GM19324 (cell line): ENCODE measurements around the gene ZNF276.
A peak's percentile ranks its signal among the peaks of the same experiment; 100 is the strongest.
"Not testable (repeated sequence)": the region's sequence is repeated elsewhere in the genome, so short reads cannot be mapped to it uniquely, and the experiment has no call there.

ENCODE experiments used
- ATAC-seq: cut with Tn5 transposase; IDR thresholded peaks from one replicate; pipeline ENCODE4 v1.9.1; 2021; ENCODE audit warnings: mild to moderate bottlenecking, moderate library complexity; ENCODE audit not compliant: unreplicated experiment, low FRiP score

ZNF276 gene

DNA sequence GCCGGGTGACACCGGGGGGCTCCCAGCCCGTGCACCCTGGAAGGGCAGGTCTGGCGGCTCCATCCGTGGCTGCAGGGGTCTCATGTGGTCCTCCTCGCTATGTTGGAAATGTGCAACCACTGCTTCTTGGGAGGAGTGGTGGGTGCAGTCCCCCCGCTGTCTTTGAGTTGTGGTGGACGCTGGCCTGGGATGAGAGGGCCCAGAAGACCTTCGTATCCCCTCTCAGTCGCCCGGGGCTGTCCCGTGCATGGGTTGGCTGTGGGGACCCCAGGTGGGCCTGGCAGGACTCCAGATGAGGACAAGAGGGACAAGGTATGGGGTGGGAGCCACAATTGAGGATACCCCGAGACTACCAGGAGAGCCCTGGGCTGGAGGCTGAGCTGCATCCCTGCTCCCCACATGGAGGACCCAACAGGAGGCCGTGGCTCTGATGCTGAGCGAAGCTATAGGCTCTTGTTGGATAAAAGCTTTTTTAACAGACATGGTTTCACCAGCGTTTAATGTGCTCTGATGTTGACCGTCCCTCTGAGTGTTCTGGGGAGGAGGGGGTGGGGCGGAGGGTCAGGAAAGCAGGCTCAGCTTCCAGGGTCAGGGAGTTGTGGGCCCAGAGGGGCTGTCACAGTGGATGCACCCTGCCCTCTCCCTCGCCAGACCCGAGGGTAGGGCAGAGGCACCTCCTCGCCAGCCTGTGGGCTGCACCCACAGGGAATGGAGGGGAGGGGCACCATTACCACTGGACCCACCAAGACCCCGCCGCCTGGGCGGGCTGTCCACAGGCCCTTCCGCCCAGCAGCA is 25.3 kb upstream of the ZNF276 start:
- ATAC-seq, result no peak

DNA sequence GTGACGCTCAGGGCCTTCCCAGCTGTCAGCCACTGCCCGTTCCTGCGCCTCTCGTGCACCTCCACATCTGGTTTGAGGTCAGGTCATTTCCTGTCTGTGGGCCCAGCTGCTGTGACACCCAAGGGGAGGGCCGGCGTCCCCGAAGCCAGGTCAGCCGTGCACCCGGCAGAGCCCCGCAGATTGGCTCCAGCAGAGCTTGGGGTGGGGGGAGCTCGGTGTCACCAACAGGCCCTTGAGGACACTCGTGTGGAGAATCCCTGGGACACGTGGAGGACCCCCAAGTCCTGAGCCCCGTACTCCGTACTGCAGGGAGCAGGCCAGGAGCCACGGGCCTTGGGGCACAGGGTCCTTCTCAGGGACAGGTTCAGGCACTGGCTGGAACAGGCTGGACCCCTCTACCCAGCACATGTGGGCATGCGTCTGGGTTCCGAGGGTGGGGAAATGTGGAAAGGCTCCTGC is 24.6 kb upstream of the ZNF276 start:
- no peak for ATAC-seq

DNA sequence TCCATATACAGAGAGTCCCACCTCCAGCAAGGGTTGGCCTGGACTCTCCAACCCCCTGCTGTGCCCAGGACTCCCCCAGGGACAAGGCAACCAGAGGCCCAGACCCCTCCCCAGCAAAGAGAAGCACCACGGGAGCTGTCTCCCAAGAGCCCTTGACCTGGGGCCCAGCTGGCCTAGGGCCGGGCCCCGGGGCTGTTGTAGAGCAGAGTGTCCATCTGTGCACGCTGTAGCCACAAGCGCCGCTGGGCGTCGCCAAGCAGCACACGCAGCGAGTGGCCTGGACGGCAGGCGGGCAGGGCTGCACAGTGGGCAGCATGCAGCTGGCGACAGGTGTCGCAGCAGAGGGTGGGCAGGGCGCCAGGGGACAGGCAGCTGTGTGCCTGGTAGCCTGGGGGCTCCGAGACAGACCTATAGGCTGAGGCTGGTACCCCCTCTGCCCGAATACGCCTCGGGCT is 24.1 kb upstream of the ZNF276 start:
- no peak for ATAC-seq

DNA sequence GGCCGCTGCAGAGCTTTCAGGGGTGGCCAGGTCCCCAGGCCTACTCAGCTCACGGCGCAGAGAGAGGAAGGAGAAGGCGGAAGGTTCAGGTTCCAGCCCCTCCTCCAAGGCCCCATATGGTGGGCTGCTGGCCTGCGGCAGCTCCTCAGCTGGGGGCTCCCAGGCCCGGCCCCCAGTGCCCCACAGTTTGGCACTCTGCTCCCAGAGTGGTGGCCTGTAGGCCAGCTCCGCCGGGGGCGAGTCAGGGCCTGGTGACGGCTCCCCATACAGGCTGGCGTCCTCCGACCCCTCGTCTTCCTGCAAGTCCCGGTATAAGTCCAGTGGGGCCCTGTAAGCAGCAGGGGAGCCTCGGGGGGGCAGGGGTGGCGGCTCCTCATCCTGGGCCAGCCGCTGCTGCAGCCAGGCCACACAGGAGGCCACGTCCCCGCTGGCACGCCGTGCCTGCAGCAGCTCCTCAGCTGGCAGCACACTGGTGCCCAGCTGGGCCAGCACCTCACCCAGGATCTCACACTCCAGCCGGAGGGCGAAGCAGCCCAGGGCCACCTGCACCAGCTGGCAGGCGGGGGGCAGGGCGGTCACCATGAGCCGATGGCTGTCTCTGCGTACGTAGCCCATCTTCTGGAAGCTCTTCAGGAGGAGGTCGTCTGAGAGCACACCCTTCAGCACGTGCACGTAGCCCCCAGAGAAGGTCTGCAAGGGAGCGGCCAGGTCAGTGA is 23.6 kb upstream of the ZNF276 start:
- no peak for ATAC-seq

DNA sequence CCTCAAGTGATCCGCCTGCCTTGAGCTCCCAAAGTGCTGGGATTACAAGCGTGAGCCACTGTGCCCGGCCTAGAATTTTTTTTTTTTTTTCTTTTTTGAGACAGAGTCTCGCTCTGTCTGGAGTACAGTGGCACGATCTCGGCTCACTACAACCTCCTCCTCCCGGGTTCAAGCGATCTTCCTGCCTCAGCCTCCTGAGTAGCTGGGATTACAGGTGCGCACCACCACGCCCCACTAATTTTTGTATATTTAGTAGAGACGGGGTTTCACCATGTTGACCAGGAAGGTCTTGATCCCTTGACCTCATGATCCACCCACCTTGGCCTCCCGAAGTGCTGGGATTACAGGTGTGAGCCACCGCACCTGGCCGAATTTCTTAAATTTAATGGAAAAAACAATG is 22.6 kb upstream of the ZNF276 start:
- ATAC-seq, result not testable (repeated sequence)

DNA sequence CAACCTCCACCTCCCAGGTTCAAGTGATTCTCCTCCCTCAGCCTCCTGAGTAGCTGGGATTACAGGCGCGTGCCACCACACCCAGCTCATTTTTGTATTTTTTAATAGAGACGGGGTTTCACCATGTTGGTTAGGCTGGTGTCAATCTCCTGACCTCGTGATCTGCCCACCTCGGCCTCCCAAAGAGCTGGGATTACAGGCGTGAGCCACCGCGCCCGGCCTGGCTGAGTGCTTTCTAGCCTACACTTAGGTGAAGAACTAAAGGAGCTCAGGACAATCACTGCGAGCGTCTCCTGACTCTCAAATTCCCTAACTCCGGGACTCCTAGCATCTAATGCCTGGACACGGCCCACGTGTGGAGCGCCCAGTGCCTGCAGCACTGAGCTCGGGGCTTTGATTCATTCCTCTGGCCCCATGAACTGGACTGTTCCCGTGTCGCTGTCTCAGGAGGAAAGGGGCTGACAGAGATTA is 21.7 kb upstream of the ZNF276 start:
- not testable (repeated sequence) for ATAC-seq

DNA sequence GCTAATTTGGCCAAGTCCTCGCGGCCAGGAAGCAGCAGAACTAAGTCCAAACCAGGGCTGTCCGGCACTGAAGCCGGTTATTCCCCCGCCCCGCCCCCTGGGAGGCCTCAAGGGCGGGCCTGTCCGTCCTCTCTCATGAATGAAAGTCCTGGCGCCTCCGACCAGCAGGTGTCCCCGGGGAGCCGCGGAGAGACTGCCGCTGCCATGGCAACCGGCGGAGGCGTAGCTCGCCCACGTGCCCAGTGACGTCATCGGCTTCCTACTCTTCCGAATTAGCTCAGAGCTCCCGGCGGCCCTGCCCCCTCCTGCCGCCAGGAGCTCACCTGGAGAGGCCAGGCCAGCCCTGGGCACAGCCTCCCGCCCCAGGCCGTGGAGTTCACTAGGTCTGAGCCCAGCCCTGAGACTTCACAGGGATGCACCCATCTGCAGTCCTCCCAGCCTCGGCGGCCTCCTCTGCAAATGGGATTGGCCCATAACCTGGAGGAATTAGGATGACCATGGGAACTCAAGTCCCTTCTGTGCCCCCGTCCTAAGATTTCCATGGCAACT is 21.2 kb upstream of the ZNF276 start:
- peak; percentile 38 for ATAC-seq

DNA sequence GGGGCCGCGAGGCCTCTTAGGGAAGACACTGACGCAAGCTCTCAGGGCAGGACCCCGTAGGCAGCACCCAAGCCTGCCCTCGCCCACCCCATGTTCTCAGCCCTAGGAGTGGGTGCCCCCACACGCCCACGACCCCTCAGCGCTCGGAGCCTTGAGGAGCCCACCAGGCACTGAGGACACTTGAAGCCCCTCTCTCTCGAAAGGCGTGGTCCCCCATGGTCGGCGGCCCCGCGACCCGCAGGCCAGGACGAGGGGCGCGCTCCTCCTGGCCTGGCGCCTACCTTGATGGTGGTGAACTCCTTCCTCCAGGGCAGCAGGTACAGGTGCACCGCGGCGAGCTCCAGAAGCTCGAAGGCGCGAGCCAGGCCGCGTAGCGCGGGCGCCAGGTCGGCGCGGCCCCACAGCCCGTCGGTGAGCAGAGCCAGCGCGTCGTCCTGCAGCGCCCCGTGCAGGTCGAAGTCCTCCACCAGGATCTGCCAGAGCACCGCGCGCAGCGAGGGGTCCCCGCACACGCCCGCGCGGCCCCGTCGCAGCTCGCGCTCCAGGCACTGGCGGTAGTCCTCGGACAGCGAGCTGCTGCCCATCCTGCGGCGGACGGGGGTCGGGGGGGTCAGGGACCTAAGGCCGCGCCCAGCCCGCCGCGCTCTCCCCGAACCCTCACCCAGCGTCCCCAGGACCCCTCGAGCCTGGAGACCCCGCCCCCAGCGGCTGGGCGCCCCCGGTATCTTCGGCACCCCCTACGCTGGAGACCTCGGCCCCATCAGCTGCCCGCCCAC is 20.5 kb upstream of the ZNF276 start:
- ATAC-seq, result no peak

DNA sequence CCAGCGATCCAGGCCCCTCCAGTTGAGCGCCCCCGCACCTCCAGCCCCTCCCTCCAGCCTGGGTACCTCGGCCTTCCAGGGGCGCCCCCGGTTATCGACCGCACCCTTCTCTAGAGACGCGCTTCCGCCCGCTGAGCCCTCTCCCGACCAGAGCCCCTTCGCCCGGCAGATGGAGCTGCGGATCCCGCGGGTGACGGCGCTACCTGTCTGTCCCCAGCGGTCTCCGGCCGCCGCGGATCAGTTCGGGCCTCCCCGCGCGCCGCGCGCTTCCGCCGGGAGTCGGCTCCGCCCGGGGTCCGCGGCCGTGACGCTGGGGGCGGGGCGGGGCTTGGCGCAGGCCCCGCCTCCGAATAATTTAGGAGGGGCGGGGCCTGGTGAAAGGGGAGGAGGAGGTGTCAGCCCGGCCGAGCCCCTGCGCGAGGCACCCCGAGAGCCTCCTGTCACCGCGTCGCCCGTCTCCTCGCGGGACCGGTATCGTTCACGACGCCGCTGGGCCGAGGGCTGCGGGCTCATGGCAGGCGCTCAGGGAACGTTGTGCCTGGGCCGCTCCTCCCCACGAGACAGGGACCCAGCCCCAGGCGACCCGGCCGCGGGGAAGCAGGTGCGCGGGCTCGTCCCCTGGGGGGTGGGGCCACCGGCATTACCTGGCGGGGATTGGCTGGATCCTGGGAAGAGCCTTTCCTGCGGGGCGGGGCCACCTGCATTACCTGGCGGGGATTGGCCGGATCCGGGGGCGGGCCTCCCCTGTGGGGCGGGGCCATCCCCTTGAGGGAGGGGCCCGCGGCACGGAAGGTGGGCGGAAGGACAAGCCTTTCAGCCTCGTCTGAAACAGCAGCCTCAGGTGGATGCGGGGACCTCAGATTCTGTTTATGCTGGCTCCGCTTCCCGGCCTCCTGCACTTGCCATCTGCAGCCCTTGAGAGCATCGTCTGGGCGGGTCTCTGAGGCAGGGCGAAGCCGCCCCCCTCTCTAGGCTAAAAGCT is 19.6 kb upstream of the ZNF276 start, which contains the start of gene SPATA2L:
TSS of gene SPATA2L (minus strand) at position 281 of the 982 bp plus-strand sequence. CDS start 473 bp downstream, outside the sequence.
- peak; percentile 81 for ATAC-seq

DNA sequence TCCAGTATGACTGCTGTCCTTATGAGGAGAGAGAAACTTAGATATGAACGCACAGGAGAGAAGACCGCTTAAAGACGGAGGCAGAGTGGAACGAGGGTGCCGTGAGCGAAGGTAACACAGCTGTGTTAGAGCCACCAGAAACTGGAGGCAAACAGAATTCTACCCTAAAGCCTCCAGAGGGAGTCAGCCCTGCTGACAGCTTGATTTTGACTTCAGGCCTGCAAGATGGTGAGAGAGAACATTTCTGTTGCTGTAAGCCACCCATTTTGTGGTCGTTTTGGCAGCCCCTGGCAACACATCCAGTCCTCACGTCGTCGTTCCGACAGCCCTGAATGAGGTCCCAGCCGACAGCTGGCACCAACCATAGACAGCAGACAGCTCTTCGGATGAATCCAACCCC is 17.1 kb upstream of the ZNF276 start:
- no peak for ATAC-seq

DNA sequence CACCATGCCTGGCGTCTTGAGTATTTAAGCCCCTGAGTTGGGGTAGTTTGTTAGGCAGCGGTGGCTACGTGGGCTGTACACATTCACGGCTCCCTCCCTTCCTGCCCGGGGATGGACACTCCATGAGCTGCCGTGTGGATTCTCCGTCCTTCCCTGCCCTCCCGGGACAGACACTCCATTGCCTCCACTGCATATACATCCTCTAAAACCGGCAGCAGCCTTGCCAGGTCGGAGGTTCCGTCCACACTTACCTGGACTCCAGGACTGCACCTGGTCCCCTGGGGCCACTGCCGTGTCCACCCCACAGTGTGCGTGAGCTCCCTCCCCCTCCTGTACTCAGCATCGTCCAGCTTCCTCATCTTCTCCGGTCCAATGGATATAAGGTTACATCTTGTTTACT is 16.3 kb upstream of the ZNF276 start:
- no peak for ATAC-seq

DNA sequence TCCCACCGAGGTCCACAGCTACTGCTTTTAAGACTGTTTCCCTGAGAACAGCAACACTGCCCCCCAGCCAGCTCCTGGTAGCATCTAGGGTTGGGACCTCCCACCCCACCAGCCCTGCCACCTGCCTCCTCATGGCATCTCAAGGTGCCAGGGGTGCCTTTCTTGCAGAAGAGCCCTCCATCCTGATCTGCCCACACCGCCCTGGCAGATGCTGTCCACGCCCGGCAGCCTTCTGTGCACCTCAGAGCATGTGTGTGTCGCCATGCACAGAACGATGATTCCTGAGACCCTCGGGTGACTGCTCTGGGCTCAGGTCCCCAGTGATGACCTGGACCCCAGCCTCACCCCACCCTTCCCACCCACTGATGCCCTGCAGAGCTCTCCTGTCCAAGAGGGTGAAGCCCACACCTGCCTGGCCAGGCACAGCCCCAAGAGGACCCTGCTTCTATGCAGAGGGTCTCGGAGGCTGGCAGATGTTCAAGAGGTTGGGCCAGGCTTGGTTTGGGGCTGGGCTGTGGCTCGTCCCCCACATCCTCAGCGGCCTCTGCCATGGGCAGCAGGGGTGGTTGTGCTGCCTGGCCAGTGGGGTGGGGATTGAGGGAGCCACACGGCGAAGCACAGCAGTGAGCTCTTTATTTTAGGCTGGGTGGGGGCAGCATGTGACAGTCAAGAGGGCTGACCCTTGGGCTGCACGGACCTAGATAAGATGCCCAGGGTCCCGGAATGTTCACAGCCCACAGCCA is 14.6 kb upstream of the ZNF276 start:
- ATAC-seq, result no peak

DNA sequence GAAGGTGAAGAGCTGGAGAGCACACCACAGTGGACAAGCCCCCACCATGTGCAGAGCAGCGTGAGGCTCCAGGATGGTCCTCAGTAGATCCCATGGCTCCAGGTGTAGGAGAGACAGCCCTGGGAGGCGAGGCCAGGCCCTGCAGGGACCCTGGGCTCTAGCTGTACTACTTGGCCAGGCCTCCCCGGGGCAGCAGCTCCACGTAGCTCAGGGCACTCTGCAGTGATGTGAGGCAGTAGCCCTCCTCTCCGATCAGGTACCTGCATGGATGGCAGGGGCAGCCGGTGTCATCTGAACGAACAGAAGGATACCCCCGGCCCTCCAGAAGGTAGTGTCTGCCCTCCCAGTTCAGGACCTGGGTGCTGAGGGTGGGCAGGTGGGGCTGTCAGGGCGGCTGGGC is 13.6 kb upstream of the ZNF276 start:
- ATAC-seq, result no peak

DNA sequence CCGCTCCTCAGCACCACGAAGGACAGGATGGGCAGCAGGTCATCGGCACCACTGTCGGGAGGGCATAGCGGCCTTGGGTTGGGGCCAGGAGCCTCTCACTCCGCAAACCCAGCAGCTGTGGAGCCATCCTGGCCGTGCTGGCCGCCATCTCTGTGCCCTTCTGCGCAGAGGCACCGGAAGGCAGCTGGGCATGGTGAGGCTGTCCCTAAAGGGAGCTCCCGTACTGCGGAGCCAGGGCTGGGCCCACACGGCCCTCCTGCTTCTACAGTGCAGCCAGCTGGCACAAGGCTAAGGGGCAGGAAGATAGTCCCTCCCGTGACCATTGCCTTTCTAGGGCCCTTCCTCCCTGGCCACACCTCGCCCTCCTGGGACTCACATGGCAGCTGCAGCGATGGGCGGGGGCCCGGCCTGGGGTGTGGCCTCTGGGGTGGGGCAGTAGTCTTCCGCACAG is 12.8 kb upstream of the ZNF276 start:
- no peak for ATAC-seq

DNA sequence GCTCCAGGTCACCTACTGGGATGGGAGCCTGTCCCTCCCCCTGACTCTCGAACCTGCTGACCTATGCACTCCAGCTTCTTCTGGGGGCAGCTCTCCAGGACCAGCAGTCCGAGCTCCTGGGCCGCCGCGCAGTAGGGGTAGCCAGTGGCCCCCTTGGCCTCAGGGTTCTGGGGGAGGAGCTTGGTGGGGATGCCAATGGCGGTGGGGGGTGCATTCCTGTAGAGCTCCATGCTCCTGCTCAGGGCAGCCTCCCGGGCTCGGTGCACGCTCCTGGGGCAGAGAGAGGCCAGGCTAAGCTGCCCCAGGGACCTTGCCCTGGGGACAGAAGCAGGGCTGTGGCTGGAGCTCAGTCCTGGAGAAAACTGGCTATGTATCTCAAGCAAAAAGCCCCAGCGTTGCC is 12.2 kb upstream of the ZNF276 start:
- ATAC-seq, result no peak

DNA sequence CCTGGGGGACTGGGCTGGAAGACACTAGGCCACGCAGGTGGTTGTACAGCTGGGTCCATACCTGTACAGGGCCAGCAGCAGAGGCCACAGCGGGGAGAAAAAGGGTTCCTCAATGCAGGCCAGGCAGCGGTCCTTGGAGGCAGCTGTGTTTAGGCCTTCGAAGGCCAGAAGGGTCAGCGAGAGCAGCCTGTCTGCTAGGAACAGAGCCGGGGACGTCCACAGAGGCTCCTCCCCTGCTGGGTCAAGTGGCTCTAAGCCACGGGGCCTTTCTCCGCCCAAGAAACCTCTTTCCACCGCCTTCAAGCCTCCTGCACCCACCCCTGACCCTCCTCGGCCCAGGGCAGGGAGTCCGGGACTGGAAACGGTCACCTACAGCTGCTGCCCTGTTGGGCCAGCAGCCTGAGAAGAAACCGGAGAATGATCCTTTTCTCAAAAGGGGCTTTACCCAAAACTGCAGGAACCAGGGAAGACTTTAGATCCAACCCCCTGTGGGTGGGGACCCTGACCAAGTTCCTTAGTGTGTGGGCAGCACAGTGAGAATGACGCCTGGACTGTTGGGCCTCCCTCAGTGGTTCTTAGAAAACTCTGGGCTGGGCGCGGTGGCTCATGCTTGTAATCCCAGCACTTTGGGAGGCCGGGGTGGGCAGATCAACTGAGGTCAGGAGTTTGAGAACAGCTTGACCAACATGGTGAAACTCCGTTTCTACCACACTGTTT is 11.5 kb upstream of the ZNF276 start:
- ATAC-seq, result no peak

DNA sequence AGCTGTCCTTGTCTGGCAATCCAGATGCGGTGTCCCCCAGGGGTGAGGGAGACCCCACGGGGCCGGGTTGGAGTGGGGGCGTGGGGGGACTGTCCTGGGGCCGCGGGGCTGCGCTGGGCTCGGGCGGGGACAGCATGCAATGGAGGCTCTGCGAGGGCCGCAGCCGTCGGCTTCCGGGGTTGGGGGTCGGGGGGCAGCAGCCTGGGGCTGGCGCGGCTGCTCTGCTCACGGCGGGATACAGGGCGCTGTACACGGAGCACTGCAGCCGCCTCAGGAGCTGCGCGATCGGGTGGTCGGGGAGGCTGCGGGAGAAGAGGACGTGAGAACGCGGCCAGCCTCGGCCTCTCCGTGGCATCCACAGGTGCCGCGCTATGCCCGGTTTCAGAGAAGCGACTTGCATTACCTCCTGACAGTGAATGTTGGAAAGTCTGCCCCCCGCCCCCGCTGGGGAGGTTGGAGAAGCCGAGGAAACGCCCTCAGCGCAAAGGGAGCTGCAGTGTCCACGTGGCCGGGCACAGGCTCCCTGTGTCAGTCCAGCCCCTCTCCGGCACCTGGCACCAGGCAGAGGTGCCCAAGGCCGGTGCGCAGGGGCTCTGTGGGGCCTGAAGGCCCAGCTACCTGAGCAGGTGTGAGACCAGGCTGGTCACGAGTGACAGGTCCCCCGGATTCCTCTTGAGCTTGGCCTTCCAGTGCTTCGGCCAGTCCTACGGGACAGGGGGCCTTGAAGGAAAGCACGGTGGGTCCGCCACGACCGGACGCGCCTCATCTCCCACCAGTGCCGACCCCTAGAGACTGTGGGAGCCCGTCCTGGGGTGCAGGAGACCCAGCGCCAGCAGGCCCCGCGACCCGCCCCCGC is 10.4 kb upstream of the ZNF276 start:
- no peak for ATAC-seq
